Germinal center (tissue), 1 donor: ENCODE measurements around the gene RAB3B.

Experiments
- DNase-seq: peaks from one replicate; pipeline ENCODE4 v3.0.0; 2012; ENCODE audit warnings: mixed read lengths, low spot score

Gene RAB3B

DNA sequence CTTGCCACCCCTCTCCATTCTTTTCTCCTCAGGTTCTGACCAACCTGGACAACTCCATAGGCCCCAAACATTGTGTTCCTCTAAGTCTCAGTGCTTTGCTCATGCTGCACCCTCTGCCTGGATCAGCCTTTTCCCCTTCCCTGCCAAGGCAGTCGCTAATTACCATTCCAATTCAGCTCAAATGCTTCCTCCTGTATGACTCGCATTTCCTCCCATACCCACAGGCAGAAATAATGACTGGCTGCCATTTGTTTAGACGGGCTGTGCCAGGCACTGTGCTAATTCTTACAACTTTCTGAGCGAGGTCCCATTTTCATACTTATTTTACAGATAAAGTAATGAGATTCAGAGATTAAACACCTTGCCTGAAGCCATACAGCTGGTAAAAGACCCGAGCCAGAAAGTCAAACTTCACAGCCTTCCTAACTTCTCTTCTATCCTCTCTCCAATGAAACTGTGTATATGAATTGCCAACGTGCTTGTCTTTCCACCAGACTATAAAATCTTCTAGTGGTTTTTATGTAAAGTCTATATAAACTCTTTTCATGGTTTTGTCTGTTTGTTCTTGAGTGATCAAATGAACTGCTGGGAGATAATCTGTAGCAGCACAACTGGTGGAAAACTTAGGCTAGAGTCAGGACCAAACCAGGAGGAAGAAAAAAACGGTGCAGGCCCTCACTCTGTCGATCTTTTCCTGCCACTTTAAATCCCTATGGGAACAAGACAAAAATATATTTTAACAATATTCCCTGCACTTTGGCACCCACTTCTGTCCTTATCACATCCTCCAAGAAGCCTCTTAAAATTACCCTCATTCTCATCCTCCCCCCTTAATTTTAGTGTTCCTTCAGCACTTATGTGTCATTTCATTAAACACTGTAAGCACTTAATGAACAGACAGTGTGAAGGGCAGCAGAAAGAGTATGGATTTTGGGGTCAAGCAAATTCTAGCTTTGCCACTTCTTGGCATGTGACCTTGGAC lies 33.7 kb downstream of the RAB3B start:
- DNase-seq = no peak

DNA sequence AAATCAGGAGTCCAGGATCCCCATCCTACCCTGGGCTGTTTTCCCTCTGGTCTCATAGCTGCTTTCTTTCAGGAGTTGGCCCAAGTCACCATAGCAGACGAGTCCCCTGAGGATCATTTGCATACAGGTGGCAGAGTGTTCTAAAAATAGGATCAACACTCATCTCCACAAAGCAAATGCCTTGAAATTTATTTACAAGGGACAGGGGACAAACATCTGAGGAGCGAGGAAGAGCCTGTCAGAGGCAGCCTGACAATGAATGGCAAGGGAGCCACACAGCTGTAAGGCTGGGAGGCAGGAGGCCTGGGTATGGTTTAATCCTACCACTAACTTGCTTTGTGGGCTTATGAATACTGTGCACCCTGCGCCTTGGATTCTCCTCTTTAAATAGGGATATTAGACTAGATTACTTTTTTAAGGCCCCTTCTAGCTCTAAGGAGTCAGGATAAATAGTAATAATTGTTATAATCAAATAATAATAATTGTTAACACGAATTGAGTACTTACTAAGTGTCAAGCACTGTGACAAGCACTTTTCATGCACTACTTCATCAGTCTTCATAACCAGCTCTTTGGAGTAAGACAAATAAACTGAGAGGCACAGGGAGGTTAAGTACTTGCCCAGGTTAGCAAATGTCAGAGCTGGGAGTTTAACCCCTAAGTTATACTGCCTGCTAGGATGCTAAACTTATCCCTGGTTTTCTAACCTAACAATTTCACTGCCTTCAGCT lies 34.5 kb downstream of the RAB3B start:
- DNase-seq = peak; percentile 19

DNA sequence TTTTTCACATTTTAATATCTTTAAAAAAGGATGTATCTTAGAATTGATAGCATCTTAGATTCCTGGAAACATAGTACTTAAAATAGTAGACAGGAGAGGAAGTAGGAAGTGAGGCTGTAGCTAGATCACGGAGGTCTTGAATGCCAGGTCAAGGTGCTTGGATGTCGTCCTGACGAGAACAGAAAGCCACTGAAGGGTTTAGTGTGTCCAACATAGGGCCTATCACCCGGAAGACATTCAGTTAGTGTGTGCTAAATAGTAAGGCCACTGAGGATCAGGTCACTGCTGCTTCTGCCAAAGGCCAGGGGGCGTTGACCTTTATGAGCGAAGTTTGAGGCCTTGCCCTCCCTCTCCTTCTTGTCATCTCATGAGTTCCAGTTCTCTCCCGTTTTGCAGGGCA lies 35.7 kb downstream of the RAB3B start:
- DNase-seq = no peak

DNA sequence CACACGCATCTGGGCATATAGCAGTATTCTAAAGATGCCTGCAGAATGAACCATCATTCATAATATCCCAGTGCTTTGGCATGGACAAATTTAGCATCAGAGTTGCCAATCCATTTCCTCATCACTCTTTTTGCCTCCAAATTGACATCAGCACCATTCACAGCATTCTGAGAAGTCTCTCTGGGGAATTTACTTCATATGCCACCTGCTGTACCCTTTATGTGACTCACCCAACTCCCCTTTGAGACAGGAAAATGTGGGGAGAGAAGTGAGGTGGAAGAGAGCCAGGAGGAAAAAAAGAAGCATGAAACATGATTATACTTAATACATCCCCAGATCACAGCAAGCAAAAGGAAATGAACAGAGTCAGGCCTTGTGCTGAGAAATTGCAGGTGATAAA lies 37.4 kb downstream of the RAB3B start:
- no peak for DNase-seq

DNA sequence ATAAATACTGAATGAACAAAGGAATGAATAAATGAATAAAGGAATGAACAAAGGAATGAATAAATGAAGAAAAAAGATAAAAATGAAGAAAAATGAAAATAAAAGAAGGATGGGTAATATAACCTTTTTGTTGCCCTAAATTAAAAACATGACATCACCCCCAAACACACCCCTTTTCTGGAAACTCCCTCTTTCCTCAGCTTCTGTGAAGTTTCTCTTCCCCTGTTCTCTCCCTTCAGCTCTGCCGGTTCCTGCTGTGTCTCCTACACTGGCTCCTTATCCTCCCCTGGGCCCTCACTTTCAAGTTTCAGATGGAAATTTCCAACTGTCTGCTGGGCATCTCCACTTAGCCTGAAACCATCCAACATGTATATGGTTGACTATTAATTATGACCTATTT lies 37.9 kb downstream of the RAB3B start:
- no peak for DNase-seq

DNA sequence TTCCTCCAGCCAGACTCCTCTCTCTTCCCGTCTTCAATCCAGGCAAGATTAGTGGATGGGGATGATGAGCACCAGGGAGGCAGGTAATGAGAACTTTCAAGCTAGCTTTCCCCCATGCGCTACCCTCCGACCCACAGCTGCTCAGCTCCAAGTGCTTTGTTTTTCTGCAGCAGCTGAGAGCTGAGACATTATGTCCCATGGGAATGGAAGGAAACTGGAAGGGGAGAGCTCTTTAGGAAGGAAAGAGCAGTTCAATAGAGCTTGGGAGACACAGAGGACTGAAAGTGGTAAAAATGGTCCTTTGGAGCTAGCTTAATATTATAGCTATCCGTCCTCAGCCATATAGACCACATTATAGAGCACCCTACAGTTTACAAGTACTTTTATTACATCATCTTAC lies 39.8 kb downstream of the RAB3B start:
- no peak for DNase-seq

DNA sequence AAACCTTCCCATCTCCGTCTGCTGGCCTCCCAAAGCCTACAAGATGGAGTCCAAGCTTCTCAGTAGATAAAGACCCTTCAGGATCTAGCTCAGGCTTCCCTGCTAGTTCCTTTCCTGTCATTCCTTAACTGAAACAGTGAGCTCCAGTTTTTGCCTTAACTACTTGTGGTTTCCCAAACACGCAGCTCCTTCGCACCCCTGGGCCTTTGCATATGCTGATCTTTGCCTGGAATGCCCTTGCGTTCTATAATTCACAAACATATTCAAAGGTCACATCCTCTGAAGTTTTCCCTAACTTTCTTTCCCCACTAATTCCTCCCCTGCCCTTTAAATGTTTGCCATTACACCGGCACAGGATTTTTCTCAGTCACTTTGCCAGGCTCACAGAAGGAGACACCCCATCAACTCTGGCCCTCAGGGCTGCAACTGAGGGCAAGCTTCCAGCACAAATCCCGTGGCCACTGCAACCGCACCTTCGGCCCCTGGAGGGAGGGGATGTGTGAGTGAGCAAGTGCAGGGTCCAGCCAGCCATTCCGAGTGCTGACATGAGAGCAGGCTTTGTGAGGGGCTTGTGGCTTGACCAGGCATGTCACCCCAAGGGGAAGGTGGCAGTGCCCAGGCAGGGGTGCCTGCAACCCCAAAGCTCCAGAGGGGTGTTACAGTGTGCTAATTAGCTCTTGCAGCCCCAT lies 41.3 kb downstream of the RAB3B start:
- DNase-seq = no peak

DNA sequence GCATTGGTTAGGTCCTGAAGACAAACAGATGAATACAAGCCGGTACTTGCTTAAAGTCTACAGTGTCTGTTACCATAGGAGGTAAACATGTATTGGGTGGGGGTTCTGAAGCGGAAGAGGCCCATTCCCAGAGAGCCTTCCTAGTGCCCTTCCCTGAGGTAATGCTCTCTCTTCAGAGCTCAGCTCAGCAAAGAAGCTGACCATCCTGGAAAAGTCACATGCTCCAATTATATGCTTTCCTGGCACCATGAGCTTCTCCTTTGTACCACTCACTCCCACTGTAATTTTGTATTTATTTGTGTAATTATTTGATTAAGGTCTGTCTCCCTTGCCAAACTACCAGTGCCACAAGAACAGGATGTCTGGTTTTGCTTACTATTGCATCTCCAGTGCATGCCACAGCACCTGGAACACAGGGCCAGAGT lies 42.0 kb downstream of the RAB3B start:
- DNase-seq = no peak

DNA sequence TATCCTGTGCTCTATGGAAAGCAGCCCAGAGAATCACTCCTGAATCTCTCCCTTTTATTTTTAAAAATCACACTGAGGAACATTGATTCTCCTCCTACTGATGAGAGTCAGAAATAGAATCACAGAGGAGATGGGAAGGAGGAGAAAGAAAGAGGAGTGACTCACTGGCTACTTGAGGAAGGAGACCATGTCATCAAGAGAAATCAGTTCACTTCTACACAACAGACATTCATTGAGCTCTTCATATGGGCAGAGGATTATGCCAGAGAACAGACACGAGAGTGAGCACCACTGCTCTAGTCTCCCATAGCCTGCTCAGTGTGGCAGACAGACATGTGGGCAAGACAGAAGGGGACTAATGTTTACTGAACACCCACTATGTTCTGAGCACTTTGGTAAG lies 44.2 kb downstream of the RAB3B start:
- DNase-seq = no peak

DNA sequence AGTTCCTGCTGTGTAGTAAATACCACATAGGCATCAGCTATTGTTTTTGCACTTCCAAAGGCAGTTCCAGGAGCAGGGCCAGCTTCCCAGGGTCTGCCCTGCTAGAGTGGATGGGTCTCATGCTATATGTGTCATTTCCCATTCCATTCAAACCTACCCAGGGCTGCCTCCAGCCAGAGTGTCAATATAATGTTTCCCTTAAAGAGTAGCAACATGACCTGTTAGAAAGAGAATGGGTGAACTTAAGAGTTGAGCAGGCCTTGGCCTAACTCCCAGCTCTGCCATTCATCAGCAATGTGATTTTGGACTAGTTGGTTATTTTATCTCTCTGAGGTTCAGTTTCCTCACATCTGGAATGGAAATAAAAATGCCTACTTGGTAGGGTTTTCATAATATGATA lies 44.9 kb downstream of the RAB3B start:
- no peak for DNase-seq

DNA sequence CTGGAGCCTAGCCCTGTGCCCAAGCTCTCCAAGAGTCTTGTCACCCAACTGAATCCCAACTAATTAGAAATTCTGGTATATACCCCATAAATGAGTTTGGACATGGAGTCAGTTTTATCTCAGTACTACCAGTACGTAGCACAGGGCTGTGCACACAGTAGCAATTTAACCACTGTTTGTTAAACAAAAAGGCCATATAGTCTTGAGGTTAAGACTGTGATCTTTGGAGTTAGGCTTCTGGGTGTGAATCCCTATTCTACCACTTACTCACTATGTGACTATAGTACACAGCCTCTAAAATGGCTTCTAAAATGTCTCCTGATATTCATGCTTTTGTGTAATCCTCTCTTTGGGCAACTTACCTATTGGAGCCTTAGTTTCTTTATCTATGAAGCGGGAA lies 48.2 kb downstream of the RAB3B start:
- no peak for DNase-seq

DNA sequence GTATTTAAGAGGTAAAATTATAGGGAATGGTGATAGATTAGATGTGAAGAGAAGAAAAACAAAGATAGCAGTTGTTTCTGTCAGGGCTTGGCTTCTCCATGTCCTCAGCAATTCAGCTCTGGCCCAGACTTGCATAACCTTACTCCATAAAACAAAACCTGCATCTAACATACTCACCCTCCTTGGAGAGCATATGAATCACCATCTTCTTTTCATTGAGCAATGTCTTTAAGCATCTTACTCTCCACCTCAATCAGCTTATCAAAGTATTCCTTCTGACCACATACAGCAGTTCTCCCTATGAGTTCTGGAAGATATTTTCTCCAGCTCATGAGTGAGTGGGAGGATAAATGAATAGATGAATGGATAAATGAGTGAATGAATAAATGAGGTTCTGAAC lies 49.0 kb downstream of the RAB3B start:
- DNase-seq = no peak

DNA sequence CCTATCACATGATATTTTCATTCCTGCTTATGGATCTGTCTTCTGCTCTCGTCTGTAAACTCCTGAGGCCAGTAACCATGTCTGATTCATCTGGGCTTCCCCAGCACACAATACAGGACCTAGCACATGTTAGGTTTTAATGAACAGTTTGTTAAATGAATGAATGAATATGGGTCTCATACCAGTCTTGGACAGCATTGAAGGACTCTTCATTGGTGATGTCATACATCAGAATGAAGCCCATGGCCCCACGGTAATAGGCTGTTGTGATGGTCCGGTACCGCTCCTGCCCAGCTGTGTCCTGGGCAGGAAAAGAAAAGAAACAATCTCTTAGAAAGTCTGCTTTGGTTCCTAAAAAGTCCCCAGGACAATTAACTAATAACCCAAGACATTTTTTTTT lies 53.4 kb downstream of the RAB3B start:
- DNase-seq = no peak

DNA sequence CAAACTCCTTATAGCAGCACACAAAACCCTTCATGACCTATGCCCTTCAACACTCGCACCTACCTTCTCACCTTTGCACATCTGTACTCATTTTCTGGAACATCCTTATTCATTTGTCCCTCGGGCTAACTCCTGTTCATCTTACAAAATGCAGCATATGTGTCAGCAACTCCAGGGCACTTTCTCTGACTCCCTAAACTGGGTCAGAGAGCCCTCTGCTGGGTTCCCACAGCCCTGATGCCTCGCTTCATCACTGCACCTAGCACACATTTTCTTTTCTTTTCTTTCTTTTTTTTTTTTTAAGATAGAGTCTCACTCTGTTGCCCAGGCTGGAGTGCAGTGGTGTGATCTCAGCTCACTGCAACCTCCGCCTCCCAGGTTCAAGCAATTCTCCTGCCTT lies 54.0 kb downstream of the RAB3B start:
- no peak for DNase-seq

DNA sequence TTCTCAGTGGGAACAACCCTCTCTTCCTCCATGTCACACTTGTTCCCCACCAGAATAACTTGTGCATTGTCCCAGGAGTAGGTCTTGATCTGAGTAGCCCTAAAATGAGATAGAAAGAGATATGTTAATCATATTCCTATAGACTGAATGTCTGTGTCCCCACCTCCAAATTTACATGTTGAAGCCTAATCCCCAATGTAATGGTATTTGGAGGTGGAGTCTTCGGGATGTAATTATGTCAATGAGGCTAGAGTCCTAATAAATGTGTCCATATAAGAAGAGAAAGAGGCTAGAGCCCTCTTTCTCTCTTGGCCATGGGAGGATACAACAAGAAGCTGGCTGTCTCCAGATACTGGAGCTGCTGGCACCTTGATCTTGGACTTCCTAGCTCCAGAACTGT lies 57.2 kb downstream of the RAB3B start:
- no peak for DNase-seq

DNA sequence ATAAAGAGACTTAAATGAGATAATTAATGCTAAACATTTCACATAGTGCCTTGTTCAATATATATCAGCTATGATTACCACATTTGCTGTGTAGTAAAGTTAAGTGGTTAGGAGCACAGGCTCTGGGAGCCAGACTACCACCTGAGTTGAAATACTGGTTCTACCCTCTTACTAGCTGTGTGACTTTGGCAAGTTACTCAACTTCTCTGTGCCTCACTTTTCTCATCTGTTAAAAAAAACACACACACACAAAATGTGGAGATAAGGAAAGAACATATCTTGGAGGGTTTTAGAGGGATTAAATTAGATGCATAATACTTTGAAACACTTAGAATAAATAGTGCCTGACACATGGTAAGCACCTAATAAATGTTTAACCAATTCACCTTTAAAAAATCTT lies 60.2 kb downstream of the RAB3B start:
- no peak for DNase-seq

DNA sequence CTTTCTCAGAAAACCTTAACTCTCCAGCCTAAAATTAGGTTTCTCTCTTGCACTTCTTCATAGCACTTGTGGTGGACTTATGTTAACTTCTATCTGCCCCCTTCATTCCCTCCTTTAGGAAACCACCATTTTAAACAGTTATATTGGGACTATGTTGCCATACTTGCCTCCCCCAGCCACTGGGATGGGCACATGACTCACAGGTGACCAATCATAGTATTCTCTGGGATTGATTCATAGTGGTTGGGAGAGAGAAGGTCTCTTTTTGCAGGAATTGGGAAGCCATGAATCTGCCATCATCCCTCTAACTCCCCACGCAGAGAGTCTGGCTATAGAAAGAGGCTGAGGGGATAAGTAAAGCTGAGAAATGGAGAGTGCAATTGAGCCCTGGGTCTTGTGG lies 61.6 kb downstream of the RAB3B start:
- DNase-seq = no peak

DNA sequence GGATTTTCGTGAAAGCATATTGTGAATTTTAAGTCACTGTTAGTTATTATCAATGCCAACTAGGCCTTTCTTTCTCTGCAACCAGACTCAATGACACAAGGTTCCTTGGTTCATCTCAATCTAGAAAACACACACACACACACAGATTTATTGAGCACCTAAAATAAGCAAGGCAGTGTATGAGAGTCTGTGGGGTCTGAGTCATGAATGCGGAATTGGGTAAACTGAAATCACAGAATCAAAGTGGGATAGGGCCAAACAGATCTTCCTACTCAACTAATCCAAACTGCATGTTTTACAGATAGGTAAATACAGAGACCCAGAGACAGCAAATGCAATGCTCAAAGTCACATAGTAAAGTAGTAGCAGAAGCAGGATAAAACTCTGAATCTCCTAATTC lies 63.5 kb downstream of the RAB3B start:
- no peak for DNase-seq

DNA sequence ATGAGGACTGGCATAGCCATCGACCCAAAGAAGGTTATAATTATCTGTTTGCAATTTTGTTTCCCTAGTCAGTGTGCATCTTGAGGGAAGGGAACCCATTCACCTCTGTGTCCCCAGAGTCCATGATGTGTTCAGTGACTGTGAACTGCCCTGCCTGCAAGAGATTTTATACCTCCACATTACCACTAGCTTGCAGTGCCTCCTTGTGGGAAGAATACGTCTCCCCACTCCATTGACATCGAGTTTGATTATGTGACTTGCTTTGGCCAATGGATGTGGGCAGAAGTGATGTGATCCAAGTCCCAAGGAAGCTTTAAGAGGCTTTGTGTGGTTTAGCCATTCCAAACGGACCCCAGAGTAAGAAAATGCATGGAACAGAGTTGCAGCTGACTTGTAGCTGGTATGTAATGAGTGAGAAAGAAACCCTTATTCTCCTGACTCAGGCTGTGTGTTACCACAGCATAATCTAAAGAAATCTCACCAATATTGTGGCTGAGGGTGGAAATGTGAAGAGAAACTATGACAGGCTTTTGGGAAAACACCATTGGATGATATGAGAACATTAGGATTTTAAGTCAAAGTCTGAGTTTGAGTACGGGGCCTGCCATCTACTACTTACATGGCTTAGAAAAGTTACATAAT lies 64.2 kb downstream of the RAB3B start:
- DNase-seq = no peak

DNA sequence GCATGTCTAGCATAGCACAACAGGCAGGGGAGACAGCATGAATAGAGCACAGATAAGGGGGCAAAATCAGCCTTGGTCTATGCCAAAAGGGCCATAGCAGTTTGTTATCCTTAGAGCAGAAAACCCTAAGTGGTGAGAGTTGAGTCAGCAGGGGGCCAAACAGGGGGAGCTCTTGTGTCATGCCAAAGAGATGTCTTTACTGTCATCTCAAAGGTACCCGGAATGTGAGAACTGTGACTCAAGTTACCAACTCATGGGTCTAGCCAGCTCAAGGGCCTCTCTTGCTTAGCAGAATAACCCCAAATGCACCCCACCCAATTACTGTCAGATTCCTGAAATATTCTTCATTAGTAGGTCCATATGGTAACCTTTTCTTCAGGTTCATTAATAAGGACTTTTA lies 66.0 kb downstream of the RAB3B start:
- DNase-seq = no peak

DNA sequence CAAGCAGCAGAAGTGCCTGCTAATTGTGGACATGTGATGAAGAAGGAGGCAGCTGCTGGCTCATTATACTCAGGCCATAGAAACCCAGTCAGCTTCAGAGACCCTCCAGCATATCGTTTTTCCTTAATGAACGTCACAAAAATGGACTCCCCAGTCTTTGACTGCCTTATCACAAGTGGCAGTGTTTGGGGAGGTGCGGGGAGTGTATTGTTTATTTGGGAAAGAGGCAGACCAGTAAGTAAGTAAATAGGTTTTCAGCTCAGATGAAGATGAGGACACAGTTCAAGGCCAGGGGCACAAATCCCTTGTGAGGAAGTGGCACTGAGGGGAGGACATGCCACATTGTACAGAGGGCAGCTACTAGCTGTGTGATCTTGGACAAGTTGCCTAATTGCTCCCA lies 68.5 kb downstream of the RAB3B start:
- no peak for DNase-seq

DNA sequence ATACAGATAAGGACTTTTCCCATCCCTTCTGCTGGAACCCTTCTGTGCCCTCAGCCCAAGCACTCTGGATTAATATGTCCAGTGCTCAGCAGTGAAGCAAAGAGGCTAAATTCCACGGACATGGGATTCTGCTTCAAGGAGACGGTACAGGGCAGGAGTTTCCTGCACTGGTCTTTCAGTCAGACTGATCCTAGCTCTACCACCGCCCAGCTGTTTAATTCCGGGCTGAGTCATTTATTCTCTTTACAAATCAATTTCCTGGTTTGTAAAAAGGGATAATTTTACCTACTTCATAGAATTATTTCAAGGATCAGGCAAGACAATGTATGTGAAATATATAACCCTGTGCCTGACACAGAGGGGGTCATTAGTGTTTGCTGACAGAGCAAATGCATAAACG lies 70.4 kb downstream of the RAB3B start:
- no peak for DNase-seq
